Stimulated activated naive CD8-positive, alpha-beta T cell treated with anti-CD3 and anti-CD28 coated beads, Interleukin-15, amount 100 ng/mL, for 72 hours (primary cell): ENCODE data around the gene MADCAM1.
"Not testable (repeated sequence)": the region's sequence is repeated elsewhere in the genome, so short reads cannot be mapped to it uniquely, and the experiment has no call there.

Experiments used
- ATAC-seq: fragments of 150-1000 bp; cut with Tn5 transposase; 2 replicates; pipeline ENCODE4 v1.10.0; 2021; ENCODE audit warnings: mild to moderate bottlenecking, moderate library complexity
- DNase-seq, 2 donors: peaks; one replicate each; pipeline ENCODE4 v3.0.0; 2021 to 2022
- H3K27ac Mint-ChIP-seq, 2 donors: one replicate each; pipeline ENCODE4 v1.8.0; 2022; ENCODE audit warnings: mild to moderate bottlenecking in 2 of 2, mixed read lengths in 2 of 2, moderate library complexity in 2 of 2
- H3K27me3 Mint-ChIP-seq: one replicate; pipeline ENCODE4 v1.8.0; 2022; ENCODE audit warnings: mixed read lengths
- H3K4me1 Mint-ChIP-seq: one replicate; pipeline ENCODE4 v1.8.0; 2022; ENCODE audit warnings: mild to moderate bottlenecking, mixed read lengths
- H3K4me3 Mint-ChIP-seq, 2 donors: one replicate each; pipeline ENCODE4 v1.8.0; 2022; ENCODE audit warnings: mild to moderate bottlenecking in 2 of 2, mixed read lengths in 2 of 2, moderate library complexity in 1 of 2
- H3K9me3 Mint-ChIP-seq, 2 donors: one replicate each; pipeline ENCODE4 v1.8.0; 2022; ENCODE audit warnings: mixed read lengths in 2 of 2

Gene MADCAM1

DNA sequence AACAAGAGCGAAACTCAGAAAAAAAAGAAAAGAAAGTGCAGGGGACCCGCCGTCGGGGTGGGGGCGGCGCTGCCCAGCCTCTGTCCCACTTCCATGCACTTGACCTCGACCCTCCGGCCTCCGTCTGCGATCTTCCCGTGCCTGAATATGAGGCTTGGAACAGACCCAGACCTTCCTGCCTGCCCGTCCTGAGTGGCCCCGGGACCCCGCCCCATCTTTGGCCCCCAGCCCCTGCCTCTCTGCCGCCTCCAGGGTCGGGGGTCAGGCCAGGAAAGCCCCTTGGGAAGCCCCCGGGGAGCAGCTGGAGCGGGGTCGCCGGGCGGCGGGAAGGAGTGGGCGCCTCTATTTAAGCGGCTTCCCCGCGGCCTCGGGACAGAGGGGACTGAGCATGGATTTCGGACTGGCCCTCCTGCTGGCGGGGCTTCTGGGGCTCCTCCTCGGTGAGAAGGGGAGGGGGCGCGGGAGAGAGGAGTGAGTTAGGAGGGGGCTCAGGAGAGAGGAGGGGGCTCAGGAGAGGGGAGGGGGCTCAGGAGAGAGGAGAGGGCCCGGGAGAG, at the start of gene MADCAM1:
TSS of gene MADCAM1 (plus strand) at position 375 of the 554 bp plus-strand sequence. CDS start at position 389, 14 bp downstream.
- ATAC-seq (no peak), DNase-seq (no peak)
- peak within 1 kb of the TSS in 1 of 2 donors; percentile 45 for H3K4me3 Mint-ChIP-seq
- peaks cover 42% of the 10 kb centered on the region for H3K27me3 Mint-ChIP-seq
- H3K9me3 Mint-ChIP-seq: no peaks in the 10 kb centered on the region
- peaks cover 25% of the 10 kb centered on the region for H3K4me1 Mint-ChIP-seq
- no peak within 1 kb of the TSS for H3K27ac Mint-ChIP-seq

DNA sequence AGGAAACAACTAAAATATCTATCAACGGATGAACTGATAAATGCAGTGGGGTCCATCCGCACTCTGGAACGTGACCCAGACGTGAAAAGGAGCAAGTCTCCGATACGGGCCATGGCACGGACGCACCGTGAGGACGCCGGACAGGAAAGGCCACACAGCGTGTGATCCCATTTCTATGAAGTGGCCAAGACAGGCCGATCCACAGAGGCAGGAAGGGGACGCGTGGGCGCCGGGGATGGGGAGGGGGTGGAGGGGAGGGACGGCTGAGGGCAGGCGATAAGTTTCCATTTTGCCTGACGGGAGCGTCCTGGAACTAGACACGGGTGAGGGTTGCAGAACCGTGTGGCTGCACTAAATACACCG, 49.2 kb upstream of the MADCAM1 start:
- peaks cover 7 to 12% of the 10 kb centered on the region in 2 donors for H3K9me3 Mint-ChIP-seq
- H3K4me1 Mint-ChIP-seq: no peaks in the 10 kb centered on the region
- no peak overlapping the region for H3K27ac Mint-ChIP-seq
- ATAC-seq (no peak), DNase-seq (no peak)
- no peak overlapping the region for H3K4me3 Mint-ChIP-seq
- peaks cover 9% of the 10 kb centered on the region for H3K27me3 Mint-ChIP-seq

DNA sequence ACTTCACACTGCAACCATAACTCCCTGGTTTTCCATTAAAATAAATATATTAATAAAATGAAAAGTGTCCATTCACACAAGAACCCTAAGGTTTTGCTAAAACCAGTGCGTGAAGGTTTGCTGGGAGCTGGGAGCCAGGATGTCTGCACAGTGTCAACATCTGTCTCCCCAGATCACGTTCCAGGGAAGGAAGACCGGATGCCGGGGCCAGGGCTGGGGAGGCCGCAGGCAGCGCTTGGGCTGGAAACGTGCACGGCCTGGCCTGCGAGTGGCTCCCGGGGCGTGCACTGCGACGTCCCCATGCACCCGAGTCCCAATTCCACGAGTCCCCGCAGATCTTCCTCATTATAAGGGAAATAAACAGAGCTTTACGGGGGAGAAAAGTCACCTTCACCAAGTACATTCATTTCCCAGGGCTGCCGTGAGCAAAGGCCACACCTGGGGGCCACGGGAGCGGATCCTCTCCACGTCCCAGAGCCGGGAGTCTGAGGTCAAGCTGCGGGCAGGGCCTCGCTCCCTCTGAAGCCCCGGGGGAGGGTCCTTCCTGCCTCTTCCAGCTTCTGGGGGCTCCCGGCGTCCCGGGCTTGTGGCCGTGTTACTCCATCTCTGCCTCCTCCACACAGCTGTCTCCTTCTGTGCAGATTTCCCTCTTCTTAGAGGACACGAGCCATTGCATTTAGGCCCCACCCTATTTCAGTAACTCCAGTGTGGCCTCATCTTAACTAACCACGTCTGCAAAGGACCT, 48.3 kb upstream of the MADCAM1 start:
- peaks cover 6% of the 10 kb centered on the region for H3K27me3 Mint-ChIP-seq
- H3K9me3 Mint-ChIP-seq: peaks cover 6 to 8% of the 10 kb centered on the region in 2 donors
- no peaks in the 10 kb centered on the region for H3K4me1 Mint-ChIP-seq
- no peak overlapping the region for H3K27ac Mint-ChIP-seq
- DNase-seq (no peak), ATAC-seq (no peak)
- no peak overlapping the region for H3K4me3 Mint-ChIP-seq

DNA sequence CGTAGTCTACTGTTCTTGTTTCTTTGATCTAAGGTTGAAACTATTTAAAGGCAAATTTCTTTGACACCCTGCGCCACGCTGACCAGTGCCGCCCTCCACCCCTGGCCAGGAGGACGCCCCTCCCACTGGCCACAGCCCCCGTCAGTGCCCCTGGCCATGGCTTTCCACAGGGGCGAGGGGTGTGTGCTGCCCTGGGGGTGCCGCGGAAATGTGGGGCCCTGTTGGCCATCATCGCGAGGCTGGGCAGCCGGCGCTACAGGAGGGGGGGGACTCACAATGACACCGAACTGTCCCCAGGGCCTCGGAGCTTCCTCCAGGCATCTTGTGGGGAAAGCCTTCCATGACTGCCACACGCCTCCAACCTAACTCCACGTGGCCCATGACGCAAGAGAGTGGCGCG, 46.4 kb upstream of the MADCAM1 start:
- no peak overlapping the region for H3K27ac Mint-ChIP-seq
- H3K4me1 Mint-ChIP-seq: no peaks in the 10 kb centered on the region
- no peak for ATAC-seq
- H3K27me3 Mint-ChIP-seq: peaks cover 6% of the 10 kb centered on the region
- H3K4me3 Mint-ChIP-seq: no peak overlapping the region
- H3K9me3 Mint-ChIP-seq: peaks cover 6 to 8% of the 10 kb centered on the region in 2 donors
- DNase-seq: no peak

DNA sequence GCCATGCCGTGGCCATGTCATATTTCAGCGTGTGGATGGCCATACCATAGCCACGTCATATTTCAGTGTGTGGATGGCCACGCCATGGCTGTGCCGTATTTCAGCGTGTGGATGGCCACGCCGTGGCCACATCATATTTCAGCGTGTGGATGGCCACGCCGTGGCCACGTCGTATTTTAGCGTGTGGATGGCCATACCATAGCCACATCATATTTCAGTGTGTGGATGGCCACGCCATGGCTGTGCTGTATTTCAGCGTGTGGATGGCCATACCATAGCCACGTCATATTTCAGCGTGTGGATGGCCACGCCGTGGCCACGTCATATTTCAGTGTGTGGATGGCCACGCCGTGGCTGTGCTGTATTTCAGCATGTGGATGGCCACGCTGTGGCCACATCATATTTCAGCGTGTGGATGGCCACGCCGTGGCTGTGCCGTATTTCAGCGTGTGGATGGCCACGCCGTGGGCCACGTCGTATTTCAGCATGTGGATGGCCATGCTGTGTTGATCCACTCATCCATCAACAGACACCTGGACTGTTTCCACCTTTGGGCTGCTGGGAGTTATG, 45.3 kb upstream of the MADCAM1 start:
- not testable (repeated sequence) for H3K4me1 Mint-ChIP-seq, H3K4me3 Mint-ChIP-seq, H3K9me3 Mint-ChIP-seq, H3K27me3 Mint-ChIP-seq, DNase-seq, ATAC-seq, H3K27ac Mint-ChIP-seq

DNA sequence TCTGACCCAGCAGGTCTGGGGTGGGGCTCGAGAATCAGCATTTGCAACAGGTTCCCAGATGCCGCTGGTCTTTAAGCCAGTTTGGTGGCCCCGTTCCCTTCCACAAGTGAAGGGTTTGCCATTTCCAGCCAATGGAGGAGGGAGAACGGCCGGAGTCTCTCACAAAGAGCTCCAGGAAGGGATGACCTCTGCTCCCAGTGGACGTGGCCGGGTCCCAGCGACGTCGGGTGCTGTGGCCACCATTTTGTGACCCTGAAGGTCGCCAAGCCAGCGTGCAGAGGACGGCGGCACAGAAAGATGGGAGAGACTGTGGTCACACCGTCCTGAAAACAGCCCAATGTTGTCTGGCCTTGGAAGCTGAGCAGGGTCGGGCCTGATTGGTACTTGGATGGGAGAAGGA, 43.5 kb upstream of the MADCAM1 start:
- Mint-ChIP-seq H3K9me3 (peaks cover 6 to 8% of the 10 kb centered on the region in 2 donors), H3K4me3 (no peak overlapping the region), H3K4me1 (no peaks in the 10 kb centered on the region), H3K27me3 (peaks cover 6% of the 10 kb centered on the region), H3K27ac (no peak overlapping the region)
- DNase-seq: no peak
- ATAC-seq: no peak

DNA sequence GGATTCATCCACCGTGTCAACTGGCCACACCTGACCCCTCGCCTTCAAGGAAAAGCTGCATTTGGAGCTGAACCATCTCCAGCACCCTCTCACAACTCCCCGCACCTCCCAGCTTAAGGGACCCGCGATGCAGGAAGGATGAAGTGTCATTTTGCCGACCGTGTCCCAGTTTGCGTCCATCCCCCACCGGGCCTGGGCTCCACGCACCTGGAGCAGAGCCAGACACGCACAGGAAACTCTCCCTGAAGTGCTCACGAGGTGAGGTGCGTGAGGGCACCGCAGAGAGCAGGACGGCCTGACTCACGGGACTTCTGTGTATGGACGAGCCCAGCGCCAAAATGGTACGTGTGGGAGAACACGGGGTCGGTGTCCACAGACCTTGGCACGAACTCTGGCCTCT, 42.7 kb upstream of the MADCAM1 start:
- no peak overlapping the region for H3K4me3 Mint-ChIP-seq
- H3K27ac Mint-ChIP-seq: no peak overlapping the region
- DNase-seq (no peak), ATAC-seq (no peak)
- peaks cover 2% of the 10 kb centered on the region for H3K27me3 Mint-ChIP-seq
- peaks cover 6 to 8% of the 10 kb centered on the region in 2 donors for H3K9me3 Mint-ChIP-seq
- no peaks in the 10 kb centered on the region for H3K4me1 Mint-ChIP-seq

DNA sequence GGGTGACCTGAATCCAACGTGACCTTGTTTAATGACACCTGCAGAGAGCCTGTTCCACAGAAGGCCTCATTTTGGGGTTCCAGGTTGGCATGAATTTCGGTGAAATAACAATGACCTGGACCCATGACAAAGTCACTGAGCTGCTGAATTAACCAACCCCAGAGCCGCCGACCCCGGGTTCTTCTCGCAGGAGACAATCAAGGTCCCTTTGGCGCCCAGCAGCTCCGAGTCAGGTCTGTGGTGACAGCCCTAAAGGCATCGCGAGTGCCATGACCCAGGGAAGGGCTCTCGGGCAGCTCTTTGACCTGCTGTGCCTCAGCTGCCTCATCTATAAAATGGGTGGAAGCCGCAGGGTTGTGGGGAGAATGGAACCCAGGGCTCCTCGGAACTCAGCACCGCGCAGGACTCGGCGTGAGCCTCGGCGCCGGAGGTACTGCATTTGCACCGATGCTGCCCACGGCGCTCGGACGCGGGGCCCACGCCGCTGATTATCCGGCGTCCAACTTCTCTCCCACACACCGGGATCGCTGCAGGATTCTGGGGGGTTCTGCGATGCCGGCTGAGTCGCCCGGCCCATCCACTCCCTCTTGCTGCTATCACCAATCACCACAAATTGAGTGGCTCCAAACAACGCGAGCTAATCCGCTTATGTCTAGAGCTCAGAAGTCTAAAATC, 41.1 kb upstream of the MADCAM1 start:
- Mint-ChIP-seq H3K4me3 (no peak overlapping the region), H3K27me3 (peaks cover 7% of the 10 kb centered on the region), H3K9me3 (peaks cover 6 to 8% of the 10 kb centered on the region in 2 donors), H3K27ac (no peak overlapping the region), H3K4me1 (no peaks in the 10 kb centered on the region)
- DNase-seq: no peak
- no peak for ATAC-seq

DNA sequence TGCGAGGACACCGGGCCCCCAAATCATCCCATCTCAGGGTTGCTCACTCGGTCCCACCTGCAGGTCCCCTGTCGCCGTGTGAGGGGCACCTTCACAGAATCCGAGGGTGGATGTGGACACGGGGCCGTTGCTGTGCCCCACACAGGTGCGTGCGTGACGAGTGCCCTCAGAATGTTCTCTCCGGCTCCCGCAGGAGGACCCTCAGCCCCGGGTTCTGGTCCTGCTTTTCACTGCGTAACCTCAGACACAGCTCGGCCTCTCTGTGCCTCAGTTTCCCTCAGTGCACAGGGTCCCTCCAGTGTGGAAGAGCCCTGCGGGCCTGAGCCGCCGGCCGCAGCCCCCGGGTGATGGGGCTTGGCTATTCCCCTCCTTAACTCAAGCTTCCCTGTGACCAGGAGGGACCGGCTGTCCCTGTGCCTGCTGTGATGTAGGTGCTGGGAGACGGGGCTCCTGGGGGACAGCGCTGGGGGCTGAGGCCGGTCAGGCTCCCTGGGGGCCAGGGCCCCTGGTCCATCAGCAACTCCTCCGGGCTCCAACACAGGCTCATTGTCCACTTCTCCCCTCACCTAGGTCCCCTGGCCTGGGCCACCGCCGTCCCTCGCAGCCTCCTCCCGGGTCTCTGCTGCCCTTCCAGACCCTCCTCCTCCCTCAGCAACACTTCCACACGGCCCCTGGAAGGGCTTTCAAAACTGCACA, 40.3 kb upstream of the MADCAM1 start:
- no peaks in the 10 kb centered on the region for H3K9me3 Mint-ChIP-seq
- ATAC-seq (no peak), DNase-seq (no peak)
- H3K4me3 Mint-ChIP-seq: no peak overlapping the region
- H3K27ac Mint-ChIP-seq: no peak overlapping the region
- peaks cover 7% of the 10 kb centered on the region for H3K27me3 Mint-ChIP-seq
- H3K4me1 Mint-ChIP-seq: no peaks in the 10 kb centered on the region

DNA sequence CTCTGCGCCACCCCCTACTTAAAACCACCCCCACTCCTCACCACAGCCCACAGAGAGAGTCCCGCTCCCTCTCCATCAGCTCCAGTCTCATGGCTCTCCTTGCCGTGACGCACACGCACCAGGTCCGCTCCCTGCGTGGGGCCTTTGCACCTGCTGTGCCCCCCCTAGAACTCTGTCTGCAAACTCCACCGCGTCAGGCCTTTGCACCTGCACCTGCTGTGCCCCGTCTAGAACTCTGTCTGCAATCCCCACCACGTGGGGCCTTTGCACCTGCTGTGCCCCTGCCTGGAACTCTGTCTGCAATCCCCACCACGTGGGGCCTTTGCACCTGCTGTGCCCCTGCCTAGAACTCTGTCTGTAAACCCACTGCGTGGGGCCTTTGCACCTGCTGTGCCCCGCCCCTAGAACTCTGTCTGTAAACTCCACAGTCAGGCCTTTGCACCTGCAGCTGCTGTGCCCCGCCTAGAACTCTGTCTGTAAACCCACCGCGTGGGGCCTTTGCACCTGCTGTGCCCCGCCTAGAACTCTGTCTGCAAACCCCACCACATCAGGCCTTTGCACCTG, 39.7 kb upstream of the MADCAM1 start:
- H3K27me3 Mint-ChIP-seq: peaks cover 12% of the 10 kb centered on the region
- DNase-seq: no peak
- H3K4me1 Mint-ChIP-seq: peaks cover 3% of the 10 kb centered on the region
- H3K4me3 Mint-ChIP-seq: no peak overlapping the region
- peak overlapping the region in 1 of 2 donors; percentile 79 for H3K27ac Mint-ChIP-seq
- H3K9me3 Mint-ChIP-seq: no peaks in the 10 kb centered on the region
- ATAC-seq: no peak

DNA sequence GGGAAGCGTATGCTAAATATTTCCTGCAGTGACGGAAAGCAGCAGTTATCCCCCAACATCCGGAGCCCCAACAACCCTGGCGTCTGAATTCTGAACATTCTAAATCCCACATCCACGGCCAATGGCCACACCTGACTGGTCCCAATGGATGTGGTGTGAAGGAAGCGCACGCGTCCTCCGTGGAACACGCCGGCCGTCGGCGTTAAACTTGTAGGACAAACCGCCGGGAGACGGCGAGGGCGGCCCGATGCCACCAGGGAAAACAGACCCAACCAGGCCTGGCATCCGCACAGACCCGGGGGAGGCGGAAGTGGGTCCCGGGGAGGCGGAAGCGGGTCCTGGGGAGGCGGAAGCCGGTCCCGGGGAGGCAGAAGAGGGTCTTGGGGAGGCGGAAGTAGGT, 38.6 kb upstream of the MADCAM1 start:
- Mint-ChIP-seq H3K4me1 (peaks cover 6% of the 10 kb centered on the region), H3K27ac (no peak overlapping the region), H3K4me3 (no peak overlapping the region), H3K27me3 (peaks cover 22% of the 10 kb centered on the region), H3K9me3 (no peaks in the 10 kb centered on the region)
- no peak for ATAC-seq
- no peak for DNase-seq

DNA sequence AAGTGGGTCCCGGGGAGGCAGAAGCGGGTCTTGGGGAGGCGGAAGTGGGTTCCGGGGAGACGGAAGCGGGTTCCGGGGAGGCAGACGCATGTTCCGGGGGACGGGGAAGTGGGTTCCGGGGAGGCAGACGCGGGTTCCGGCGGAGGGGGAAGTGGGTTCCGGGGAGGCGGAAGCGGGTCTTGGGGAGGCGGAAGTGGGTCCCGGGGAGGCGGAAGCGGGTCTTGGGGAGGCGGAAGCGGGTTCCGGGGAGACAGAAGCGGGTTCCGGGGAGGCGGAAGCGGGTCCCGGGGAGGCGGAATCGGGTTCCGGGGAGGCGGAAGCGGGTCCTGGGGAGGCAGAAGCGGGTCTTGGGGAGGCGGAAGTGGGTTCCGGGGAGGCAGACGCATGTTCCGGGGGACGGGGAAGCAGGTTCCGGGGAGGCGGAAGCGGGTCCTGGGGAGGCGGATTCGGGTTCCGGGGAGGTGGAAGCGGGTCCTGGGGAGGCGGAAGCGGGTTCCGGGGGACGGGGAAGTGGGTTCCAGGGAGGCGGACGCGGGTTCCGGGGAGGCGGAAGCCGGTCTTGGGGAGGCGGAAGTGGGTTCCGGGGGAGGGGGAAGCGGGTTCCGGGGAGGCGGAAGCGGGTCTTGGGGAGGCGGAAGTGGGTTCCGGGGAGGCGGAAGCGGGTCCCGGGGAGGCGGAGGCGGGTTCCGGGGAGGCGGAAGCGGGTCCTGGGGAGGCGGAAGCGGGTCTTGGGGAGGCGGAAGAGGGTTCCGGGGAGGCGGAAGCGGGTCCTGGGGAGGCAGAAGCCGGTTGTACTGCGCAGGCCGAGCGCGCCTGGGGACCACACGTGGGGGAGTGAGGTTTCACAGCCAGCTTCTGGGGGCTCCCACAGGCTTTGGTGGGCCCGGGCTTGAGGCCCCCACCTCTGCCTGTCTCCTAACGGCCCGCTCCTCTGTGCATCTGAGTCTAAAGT, 37.9 kb upstream of the MADCAM1 start:
- Mint-ChIP-seq H3K4me3 (no peak overlapping the region), H3K27me3 (peaks cover 28% of the 10 kb centered on the region), H3K4me1 (peaks cover 6% of the 10 kb centered on the region), H3K9me3 (no peaks in the 10 kb centered on the region), H3K27ac (no peak overlapping the region)
- ATAC-seq (no peak), DNase-seq (no peak)

DNA sequence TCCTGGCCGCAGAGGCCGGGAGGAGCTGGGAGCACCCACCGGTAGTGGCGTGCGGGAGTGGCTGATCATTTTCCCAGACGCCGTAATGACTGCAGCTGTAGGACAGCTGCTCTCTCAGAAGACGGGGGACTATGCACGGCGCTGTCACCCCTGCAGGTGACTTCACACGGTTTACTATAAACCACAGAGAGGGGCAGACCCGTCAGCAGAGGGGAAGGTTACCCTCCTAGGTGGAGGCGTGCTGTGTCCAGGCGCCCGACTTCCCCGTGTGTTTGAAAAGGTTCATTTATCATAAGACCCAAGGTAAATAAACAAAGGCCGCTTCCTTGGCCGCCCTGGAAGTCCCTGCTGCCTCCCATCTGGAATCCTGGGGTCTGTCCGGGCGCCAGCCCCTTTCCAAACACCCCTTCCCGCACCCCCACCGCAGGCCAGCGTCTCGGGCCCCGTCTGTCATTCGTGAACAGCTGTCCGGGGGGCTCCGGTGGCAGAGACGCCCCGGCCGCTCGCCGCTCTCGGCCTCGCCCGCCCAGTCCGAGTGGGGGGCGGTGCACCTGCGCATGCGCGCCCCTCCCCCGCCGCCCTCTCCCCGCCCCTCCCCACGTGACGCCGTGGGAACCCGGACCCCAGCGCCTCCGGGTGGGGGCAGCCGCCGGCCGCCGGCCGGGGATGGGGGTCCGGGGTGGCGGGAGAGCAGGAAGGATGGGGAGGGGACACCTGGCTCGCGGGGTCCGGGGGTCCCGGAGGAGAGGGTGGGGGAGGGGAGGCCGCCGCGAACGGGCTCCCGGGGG, 36.4 kb upstream of the MADCAM1 start:
- H3K4me3 Mint-ChIP-seq: peak overlapping the region; percentile 53 to 60
- peaks cover 6% of the 10 kb centered on the region for H3K4me1 Mint-ChIP-seq
- DNase-seq (peak in 1 of 2 donors; percentile 10), ATAC-seq (peak; percentile 69)
- no peak overlapping the region for H3K27ac Mint-ChIP-seq
- H3K9me3 Mint-ChIP-seq: peaks cover 5 to 7% of the 10 kb centered on the region in 2 donors
- peaks cover 28% of the 10 kb centered on the region for H3K27me3 Mint-ChIP-seq
